A549 (cell line): ENCODE measurements around the gene PRDM9.

Experiments used
- BHLHE40 ChIP-seq: IDR thresholded peaks from 2 replicates; pipeline ENCODE4 v1.6.1; 2012; ENCODE audit warnings: low read depth, low read length, inconsistent platforms
- EP300 ChIP-seq, 2 experiments: fragments of >200 bp; sonication (Bioruptor Twin); formaldehyde crosslinking; IDR thresholded peaks; 2 replicates in 1 of 2; 3 replicates in 1 of 2; pipeline ENCODE4 v1.6.1; 2016 to 2017
- HMGXB4 ChIP-seq: fragments of 250-450 bp; sonication (Bioruptor Pico); IDR thresholded peaks from 2 replicates; pipeline ENCODE4 v1.5.0; 2021; ENCODE audit warnings: mild to moderate bottlenecking, moderate library complexity, borderline replicate concordance
- HOXA7 ChIP-seq: fragments of 250-450 bp; sonication (Bioruptor Pico); IDR thresholded peaks from 2 replicates; pipeline ENCODE4 v1.5.0; 2020; ENCODE audit warnings: mild to moderate bottlenecking, moderate library complexity
- JUN ChIP-seq, 2 experiments: fragments of >200 bp; sonication (Bioruptor Twin); formaldehyde crosslinking; IDR thresholded peaks; 2 replicates in 1 of 2; 3 replicates in 1 of 2; pipeline ENCODE4 v1.6.1; 2016 to 2017
- PHF8 ChIP-seq: fragments of 200-600 bp; sonication (generic); IDR thresholded peaks from 2 replicates; pipeline ENCODE4 v1.6.1; 2016; ENCODE audit warnings: low read depth, mild to moderate bottlenecking, antibody characterized with exemption, moderate library complexity, borderline replicate concordance
- POLR2A ChIP-seq: IDR thresholded peaks from 2 replicates; pipeline ENCODE4 v1.6.1; 2012; ENCODE audit warnings: mild to moderate bottlenecking, low read length
- TF ChIP-seq, protein P1 (sequence below): fragments of >200 bp; sonication (Bioruptor Twin); formaldehyde crosslinking; IDR thresholded peaks from 3 replicates; pipeline ENCODE4 v1.5.1; 2016
- TF ChIP-seq, protein P2 (sequence below): fragments of 150-350 bp; IDR thresholded peaks from 2 replicates; pipeline ENCODE4 v1.6.1; 2014; ENCODE audit warnings: low read depth, mild to moderate bottlenecking, low read length

GRCh38 chr5:23484096-23484495 lies 23.3 kb upstream of the PRDM9 start:
- TF ChIP-seq, protein P1, sequence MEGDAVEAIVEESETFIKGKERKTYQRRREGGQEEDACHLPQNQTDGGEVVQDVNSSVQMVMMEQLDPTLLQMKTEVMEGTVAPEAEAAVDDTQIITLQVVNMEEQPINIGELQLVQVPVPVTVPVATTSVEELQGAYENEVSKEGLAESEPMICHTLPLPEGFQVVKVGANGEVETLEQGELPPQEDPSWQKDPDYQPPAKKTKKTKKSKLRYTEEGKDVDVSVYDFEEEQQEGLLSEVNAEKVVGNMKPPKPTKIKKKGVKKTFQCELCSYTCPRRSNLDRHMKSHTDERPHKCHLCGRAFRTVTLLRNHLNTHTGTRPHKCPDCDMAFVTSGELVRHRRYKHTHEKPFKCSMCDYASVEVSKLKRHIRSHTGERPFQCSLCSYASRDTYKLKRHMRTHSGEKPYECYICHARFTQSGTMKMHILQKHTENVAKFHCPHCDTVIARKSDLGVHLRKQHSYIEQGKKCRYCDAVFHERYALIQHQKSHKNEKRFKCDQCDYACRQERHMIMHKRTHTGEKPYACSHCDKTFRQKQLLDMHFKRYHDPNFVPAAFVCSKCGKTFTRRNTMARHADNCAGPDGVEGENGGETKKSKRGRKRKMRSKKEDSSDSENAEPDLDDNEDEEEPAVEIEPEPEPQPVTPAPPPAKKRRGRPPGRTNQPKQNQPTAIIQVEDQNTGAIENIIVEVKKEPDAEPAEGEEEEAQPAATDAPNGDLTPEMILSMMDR: no peak
- TF ChIP-seq JUN (IDR thresholded peaks at IDR 0.05): no peak
- TF ChIP-seq EP300 (IDR thresholded peaks at IDR 0.05): no peak
- TF ChIP-seq POLR2A: no peak
- TF ChIP-seq, protein P2, sequence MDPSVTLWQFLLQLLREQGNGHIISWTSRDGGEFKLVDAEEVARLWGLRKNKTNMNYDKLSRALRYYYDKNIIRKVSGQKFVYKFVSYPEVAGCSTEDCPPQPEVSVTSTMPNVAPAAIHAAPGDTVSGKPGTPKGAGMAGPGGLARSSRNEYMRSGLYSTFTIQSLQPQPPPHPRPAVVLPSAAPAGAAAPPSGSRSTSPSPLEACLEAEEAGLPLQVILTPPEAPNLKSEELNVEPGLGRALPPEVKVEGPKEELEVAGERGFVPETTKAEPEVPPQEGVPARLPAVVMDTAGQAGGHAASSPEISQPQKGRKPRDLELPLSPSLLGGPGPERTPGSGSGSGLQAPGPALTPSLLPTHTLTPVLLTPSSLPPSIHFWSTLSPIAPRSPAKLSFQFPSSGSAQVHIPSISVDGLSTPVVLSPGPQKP: no peak
- no peak for TF ChIP-seq PHF8
- no peak for TF ChIP-seq BHLHE40
- TF ChIP-seq HMGXB4 (CRISPR knock-in tag): no peak
- no peak for TF ChIP-seq HOXA7 (CRISPR knock-in tag)
